HS-27A (cell line): Measurements from ENCODE around the gene GPR137.
"Not testable (repeated sequence)": the region's sequence is repeated elsewhere in the genome, so short reads cannot be mapped to it uniquely, and the experiment has no call there.

ENCODE experiments used
- DNase-seq: peaks from one replicate; pipeline ENCODE4 v3.0.0-alpha.2; 2012; ENCODE audit warnings: low read depth, missing footprints

Gene GPR137

GRCh38 chr11:64321026-64321425 lies 35.4 kb downstream of the GPR137 start:
- no peak for DNase-seq

- no peak for DNase-seq
These were observed 35.9 kb downstream of the GPR137 start for GRCh38 chr11:64321533-64321932.

- no peak for DNase-seq
These were observed 37.2 kb downstream of the GPR137 start for GRCh38 chr11:64322925-64323260.

GRCh38 chr11:64323373-64323772 lies 37.7 kb downstream of the GPR137 start:
- no peak for DNase-seq

- DNase-seq = not testable (repeated sequence)
These were observed 38.3 kb downstream of the GPR137 start for GRCh38 chr11:64323984-64324383.

- DNase-seq = no peak
These were observed 39.2 kb downstream of the GPR137 start for GRCh38 chr11:64324692-64325469.

GRCh38 chr11:64327375-64327774 lies 41.7 kb downstream of the GPR137 start:
- no peak for DNase-seq

GRCh38 chr11:64327993-64328392 lies 42.3 kb downstream of the GPR137 start:
- no peak for DNase-seq

- no peak for DNase-seq
These were observed 45.2 kb downstream of the GPR137 start for GRCh38 chr11:64330888-64331287.

GRCh38 chr11:64331569-64332371 lies 46.1 kb downstream of the GPR137 start:
- DNase-seq = peak; percentile 92

- DNase-seq = no peak
These were observed 47.9 kb downstream of the GPR137 start for GRCh38 chr11:64333556-64333955.

GRCh38 chr11:64334764-64335735 lies 49.4 kb downstream of the GPR137 start:
- peak; percentile 94 for DNase-seq

- no peak for DNase-seq
These were observed 52.0 kb downstream of the GPR137 start for GRCh38 chr11:64337538-64338249.

- no peak for DNase-seq
These were observed 53.1 kb downstream of the GPR137 start for GRCh38 chr11:64338716-64339115.
